Measurements from ENCODE around the gene KDM6A.
A peak's percentile ranks its signal among the peaks of the same experiment; 100 is the strongest.
"Not testable (repeated sequence)": the region's sequence is repeated elsewhere in the genome, so short reads cannot be mapped to it uniquely, and the experiment has no call there.

KDM6A gene

DNA sequence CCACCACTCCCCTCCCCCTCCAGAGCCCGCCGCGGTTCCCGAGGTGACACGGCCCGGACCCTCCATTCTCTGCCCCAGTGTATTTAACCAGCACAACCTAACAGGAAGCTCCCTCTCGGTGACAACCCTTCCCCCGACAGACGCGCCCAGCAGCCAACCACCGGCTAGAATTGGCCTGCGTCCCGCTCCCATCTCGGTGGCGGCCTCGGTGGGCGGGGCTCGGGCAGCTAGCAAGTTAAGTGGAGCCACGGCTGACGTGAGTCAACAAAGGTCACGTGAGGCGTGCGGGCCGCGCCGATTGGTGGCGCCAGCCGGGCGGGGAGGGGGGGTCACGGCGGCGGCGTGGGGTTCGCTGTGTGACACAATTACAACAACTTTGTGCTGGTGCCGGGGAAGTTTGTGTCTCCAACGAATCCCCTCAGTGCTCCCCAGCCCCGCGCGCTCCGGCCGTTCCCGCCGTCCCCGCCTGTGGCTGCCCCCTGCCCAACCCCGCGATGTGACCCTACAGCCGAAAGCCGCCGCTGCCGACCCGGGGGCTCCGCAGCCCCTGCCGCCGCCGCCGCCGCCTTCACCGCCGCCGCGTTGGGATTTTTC lies at the start of gene KDM6A:
TSS of gene KDM6A (plus strand) at position 368 of the 594 bp plus-strand sequence. CDS start 364 bp downstream, outside the sequence.
- DNase-seq, result peak; percentile 100

DNA sequence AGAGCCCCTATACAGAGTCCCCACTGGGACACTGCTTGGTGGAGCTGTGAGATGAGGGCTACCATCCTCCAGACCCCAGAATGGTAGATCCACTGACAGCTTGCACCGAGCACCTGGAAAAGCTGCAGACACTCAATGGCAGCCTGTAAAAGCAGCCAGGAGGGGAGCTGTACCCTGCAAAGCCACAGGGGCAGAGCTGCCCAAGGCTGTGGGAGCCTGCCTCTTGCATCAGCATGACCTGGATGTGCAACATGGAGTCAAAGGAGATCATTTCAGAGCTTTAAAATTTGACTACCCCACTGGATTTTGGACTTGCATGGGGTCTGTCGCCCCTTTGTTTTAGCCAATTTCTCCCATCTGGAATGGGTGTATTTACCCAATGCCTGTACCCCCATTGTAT lies 49.8 kb upstream of the KDM6A start:
- not testable (repeated sequence) for DNase-seq

DNA sequence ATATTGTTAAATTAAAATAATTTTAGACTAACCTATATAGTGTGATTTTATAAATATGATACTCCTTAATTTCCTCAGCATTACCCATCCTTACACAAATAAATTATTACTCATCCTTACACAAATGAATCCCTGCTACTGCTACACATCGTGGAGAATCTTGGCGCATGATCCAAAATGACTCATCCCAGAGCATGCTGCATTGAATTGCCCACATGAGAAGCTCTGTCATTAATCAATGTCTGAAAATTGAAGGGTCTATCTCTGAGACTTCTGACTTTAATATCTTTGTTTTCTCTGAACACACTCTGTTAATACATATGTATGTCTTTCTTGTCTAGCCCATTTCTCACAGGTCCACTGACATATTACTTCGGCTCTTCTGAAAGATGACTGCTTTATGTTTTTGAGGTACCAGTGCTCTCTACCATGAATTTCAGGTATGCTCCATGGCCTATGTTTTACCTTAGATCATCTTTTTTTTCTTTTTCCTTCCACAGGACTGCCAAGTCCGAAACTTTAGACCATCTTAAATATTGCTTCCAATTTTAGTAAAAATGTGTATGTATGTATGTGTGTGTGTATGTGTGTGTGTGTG lies 44.9 kb upstream of the KDM6A start:
- no peak for DNase-seq

DNA sequence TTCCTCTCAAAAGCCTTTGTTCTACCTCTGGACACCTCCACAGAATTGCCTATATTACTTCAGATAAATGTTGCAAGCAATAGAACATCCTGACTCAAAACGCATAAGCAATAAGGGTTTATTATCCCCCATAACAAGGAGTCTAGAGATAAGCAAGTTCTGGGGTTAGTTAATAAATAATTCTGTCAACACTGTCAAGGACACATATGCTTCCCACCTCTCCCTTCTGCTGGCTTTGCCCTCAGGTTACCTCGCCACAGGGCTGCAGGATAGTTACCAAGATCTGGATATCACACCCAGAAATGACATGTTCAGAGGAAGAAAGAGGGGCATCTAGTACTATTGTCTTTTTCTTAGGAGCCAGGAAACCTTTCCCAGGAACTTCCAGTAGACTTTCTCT lies 43.2 kb upstream of the KDM6A start:
- no peak for DNase-seq

DNA sequence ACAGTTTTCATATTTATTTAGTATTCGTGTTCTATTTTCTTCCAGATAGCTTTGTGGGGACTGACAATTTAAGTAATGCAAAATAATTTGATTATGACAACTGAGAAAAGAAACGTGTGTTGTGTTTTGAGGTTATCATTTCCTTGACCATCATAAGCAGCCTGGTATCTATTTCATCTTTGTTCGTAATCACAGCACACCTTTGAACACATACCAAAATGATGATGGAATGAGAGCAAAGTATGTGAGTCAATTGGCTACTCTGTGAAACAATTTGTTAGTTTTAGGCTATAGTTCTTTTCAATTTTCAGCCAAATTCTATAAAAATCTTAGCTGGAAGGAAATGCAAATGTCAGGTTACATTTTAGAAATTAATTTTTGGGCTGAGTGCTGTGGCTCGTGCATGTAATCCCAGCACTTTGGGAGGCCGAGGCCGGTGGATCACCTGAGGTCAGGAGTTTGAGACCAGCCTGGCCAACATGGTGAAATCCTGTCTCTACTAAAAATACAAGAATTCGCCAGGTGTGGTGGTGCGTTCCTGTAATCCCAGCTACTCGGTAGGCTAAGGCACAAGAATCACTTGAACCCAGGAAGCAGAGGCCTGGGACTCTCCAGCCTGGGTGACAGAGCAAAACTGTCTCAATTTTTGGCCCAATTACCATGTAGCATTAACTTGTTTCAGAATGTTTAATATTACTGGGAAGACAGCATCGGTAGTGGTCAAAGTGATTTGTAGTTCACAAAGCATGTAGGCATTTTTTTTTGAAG lies 30.3 kb upstream of the KDM6A start:
- DNase-seq, result no peak

DNA sequence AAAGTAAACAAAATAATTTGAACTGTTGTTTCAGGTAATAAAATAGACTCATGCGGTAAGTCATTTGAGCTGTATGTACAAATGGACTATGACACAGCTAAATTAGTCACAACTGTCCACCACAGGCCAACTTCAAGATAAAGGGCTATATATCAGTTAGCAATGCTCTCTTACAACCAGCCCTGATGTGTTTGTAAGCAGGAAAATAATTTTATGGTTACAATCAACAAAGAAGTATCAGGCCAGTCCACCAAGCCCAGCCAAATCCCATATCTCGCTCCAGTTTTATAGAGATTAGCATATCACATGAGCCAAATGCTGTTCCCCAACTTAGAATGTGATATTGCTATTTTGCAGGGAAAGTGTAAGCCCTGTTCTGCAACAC lies 29.7 kb upstream of the KDM6A start:
- no peak for DNase-seq

DNA sequence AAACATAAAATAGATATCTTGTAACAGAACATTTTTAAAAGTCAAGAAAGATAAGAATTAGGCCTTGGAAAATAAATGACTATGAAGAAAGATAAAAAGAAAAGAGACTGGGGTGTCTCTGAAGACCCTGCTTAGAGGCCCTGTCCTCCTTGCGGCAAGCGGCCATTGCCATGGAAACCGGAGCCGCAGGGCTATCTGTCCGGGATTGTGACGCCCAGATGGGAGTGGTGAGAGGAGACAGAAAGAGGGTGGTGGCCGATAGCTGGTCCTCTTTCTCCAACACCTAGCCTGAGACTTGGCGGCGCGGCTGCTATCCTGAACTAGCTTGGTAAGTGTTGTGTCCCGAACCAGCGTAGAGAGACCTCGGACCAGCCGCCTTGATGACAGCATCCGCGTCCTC lies 29.2 kb upstream of the KDM6A start, which contains the start of gene DUSP21:
TSS of gene DUSP21 (plus strand) at position 269 of the 400 bp plus-strand sequence. CDS start at position 381, 112 bp downstream.
- DNase-seq, result no peak

DNA sequence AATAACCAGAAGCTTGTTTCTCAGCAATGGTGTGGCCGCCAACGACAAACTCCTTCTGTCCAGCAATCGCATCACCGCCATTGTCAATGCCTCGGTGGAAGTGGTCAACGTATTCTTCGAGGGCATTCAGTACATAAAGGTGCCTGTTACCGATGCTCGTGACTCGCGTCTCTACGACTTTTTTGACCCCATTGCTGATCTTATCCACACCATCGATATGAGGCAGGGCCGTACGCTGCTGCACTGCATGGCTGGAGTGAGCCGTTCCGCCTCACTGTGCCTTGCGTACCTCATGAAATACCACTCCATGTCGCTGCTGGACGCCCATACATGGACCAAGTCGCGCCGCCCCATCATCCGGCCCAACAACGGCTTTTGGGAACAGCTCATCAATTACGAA lies 28.8 kb upstream of the KDM6A start:
- no peak for DNase-seq

DNA sequence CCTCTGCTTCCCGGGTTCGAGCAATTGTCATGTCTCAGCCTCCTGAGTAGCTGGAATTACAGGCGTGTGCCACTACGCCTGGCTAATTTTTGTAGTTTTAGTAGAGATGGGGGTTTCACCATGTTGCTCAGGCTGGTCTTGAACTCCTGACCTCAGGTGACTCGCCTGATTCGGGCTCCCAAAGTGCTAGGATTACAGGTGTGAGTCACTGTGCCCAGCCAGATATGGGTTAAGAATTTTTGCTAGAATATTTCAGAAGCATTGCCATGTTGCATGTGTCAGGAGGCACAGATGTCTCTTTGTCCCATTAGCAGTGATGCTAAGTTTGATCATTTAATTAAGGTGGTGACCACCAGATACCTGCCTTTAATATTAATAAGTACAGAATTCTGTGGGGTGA lies 22.1 kb upstream of the KDM6A start:
- DNase-seq, result not testable (repeated sequence)

DNA sequence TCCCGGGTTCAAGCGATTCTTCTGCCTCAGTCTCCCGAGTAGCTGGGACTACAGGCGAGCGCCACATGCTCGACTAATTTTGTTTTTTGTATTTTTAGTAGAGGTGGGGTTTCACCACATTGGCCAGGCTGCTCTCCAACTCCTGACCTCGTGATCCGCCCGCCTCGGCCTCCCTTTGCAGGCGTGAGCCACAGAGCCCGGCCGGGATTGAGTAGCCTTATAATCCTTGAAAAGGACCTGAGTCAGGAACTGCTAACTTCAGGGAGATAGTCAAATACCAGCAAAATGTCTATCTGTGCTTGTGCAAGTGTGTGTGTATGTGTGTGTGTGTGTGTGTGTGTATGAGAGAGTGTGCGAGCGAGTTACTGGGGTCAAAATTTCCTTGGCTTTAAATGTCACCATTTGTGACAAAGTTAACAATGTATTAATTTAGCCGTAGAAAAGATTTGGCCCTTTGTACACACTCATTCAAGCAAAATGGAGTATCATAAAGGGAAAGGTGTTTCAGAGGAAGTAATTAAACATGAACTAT lies 1.8 kb upstream of the KDM6A start:
- DNase-seq, result no peak

DNA sequence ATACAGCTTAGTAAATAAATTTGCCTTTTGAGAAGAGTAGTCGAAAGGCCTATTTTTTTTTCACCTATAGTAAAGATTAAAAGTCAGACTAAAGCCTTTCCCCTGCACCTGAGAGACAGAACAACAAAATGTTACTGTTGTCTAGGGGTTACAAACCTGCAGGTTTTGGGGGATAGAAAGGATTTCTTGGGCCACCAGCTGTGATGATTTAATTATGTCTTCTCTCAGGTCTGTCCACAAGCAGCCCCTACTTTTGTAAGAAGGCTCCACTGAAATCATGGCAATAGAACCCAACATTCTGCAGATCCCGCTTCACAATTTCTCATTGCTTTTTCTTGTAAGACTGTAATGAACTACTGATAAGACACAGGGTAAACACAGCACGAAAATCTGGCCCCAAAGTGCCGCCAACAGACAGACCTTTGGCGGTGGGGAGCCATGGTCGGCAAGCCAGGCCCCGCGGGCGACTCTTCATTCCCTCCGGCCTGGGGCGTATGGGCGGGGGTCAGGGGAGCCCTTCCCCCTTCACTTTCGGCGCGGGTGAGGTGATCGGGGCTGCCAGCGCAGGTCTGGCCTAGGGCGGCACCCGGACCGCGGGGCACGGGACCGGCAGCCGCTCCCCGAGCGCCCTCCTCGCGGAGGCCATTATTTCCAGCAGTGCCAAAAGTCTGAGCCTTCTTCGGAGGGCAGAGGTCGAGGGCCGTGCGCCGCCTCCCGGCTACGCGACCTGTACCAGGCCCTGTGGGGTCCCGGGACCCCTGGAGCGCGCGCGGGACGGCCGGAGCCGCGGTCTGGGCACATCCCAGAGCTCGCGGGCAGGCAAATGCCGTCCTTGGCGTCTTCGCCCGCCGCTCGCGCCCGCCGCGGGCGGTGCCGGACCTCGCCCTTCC lies 812 bp upstream of the KDM6A start:
- DNase-seq, result peak; percentile 58

DNA sequence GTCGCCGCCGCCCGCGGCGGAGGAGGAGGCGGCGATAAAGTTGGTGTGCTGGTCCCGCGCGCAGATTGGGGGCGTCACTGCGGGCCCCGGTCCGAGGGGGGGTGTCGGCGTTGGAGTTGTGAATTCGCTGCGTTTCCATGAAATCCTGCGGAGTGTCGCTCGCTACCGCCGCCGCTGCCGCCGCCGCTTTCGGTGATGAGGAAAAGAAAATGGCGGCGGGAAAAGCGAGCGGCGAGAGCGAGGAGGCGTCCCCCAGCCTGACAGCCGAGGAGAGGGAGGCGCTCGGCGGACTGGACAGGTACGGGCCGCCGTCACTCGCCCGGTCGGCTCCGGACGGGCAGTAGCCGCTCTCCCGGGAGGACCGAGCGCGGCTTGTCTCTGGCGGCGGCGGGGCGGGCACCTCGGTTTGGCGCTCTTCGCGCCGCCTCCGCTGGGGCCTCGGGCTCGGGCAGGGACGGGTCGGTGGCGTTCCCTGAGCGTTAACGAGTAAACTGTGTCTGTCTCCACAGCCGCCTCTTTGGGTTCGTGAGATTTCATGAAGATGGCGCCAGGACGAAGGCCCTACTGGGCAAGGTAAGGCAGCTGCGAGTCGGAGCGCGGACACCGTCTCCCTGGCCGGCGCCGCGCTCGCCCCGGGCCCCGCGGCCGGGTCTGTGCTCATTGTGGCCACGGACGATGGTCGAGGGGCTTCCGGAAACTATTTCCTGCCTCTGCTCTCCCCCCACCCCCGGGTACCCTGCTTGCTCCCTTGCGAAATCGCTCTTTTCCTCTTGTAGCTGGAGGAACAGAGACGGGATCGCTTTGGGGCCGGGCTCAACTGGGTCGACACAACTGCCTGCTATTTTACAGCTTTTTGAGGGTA lies 658 bp downstream of the KDM6A start:
- peak; percentile 68 for DNase-seq

DNA sequence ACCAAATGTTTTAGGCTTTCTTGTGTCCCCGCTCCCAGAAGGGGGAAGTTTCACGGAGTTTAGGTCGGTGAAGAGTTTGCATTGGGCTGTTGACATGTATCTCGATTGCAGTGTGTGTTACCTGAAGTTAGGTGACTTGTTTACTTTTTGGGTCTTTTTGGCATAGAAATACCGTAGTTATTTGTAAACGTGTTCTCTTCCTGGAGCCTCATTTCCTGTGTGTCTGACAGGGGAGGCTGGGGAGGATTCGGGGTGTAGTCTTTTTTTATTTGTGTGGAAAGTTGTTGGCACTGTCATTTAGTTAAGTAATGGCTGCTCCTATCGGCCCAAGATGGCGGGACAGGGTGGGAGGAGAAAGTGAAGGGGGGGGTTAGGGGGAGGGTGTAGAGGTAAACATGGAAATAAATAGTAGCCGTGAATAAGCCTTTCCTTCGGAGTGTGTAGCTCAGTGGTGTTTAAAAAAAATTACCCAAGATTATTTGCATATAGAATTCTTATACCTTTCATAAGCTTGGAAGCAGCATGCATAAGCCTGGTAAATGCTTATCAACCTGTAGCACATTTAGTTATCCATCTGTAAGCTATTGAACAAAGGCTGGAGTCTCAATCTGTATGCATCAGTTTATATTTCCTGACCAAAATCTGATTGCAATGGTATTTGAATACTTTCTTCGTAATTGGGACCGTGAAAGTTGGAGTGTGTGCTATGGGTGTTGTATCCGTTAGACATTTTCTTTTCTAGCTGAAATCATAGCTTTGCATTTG lies 1.6 kb downstream of the KDM6A start:
- DNase-seq, result peak; percentile 60

DNA sequence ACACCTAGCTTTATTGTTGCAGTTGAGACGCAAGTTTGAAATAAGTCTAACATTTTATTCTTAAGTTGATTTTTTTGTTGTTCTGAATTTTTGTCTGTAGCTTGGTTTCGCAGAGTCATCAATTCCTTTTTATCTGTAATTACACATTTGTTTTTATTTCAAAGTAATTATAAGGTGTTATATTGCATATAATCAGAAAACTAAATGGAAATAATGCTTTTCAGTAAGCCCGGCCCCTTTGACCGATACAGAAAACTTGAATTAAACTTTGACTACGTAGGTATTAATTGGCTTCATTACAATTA lies 2.1 kb downstream of the KDM6A start:
- DNase-seq, result no peak

DNA sequence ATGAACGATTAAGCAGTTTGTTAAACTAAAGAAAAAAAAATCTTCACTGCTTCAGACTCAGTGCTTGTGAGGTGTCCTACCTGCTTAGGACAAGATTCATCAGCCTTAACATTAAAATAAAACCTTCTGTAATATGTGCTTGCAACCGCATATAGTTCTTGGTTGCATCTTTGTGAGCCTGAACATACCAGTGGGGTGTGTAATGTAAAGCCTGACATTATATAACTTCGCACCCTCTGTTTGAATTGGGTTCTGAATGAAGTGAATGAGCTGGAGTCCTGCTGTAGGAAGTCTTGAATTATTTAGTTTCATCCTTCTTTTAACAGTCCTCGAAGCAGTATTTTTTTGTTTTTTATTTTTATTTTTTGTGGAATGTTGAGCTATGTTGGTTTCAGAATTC lies 3.1 kb downstream of the KDM6A start:
- DNase-seq, result no peak

DNA sequence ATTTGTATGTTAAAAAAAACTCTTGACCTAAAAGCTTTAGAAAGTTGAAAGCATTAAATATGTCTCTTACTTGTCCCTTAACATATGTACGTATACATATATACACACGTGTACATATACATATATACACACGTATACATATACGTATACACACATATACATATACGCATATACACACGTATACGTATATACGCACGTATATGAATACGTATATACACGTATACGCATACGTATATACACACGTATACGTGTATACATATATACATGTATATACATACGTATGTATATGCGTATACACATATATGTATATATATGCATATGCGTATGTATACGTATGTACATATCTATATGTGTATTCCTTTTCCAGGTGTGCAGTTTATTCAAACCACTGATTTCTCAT lies 3.8 kb downstream of the KDM6A start:
- no peak for DNase-seq

DNA sequence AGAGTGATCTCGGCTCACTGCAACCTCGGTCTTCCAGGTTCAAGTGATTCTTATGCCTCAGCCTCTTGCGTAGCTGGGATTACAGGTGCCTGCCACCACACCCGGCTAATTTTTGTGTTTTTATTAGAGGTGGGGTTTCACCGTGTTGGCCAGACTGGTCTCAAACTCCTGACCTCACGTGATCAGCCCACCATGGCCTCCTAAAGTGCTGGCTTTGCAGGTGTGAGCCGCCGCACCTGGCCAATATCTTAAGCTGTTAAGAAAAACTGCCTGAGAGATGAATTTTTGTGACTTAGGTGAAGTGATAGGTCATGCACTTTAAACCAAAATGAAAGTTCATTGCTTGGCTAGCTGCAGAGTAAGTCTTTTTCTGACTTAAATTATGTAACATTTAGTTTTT lies 5.8 kb downstream of the KDM6A start:
- DNase-seq, result no peak

DNA sequence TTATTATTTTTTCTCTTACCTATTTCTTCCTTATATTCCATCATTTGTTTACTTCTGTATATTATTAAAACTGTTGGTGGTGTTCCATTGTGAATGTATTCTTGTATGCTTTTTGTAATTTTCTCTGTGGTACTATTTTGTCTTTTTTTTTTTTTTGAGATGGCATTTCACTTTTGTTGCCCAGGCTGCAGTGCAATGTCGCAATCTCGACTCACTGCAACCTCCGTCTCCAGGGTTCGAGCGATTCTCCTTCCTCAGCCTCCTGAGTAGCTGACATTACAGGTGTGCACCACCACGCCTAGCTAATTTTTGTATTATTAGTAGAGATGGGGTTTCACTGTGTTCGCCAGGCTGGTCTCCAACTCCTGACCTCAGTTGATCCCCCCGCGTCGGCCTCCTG lies 8.6 kb downstream of the KDM6A start:
- DNase-seq, result no peak

DNA sequence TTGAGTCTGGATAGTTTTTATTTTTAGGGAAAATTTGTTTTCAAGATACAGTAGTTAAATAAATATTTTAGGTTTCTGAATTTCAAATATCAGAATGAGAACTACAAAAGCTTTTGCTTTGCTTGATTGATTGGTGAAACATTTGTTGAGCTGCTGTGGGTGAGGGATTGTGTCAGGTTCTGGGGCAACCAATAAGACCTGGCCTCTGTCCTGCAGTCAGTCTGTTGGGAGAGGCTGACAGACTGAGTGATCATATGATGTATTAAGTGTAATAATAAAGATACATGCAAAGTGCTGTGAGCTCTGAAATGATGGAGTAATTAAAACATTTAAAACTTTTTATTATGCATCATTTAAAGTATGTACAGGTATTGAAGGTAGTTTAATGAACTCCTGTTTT lies 9.6 kb downstream of the KDM6A start:
- no peak for DNase-seq

DNA sequence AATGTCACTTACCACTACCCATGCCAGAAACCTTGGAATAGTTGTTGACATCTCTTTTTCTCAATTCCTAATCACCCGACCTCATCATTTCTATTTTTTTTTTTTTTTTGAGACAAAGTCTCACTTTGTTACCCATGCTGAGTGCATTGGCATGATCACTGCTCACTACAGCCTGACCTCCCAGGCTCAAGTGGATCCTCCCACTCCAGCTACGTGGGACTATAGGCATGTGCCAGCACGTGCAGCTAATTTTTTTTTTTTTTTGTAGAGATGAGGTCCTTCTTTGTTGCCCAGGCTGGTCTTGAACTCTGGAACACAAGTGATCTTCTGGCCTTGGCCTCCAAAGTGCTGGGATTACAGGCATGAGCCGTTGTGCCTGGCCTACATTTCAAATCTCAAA lies 12.0 kb downstream of the KDM6A start:
- DNase-seq, result no peak

DNA sequence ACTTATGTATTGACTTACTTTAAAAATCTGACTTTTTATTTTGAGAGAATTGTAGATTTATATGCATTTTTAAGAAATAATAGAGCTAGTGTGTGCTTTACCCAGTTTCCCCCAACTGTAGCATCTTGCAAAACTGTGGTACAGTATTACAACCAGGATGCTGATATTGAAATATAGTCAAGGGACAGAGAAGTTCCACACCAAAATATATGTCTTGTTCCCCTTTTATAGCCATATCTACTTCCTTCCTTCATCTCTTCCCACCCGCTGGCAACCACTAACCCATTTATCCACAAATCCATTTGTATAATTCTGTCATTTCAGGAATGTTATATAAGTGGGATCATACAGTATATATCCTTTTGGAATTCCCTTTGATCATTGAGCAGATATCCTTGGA lies 16.8 kb downstream of the KDM6A start:
- DNase-seq, result no peak

Measured in CD4-positive, alpha-beta T cell treated with Interleukin-6 for 4 hours (primary cell).